DND-41 (cell line): ENCODE results near the gene TRIML2.

Source experiments
- ATAC-seq: fragments of 200-7000 bp; cut with Tn5 transposase; 3 replicates; pipeline ENCODE4 v1.9.1; 2021; ENCODE audit warnings: low read depth; ENCODE audit not compliant: insufficient read depth
- DNase-seq: peaks from one replicate; pipeline ENCODE4 v3.0.0-alpha.2; 2020
- H2AFZ ChIP-seq: 2 replicates; pipeline ENCODE4 v1.6.0; 2012; ENCODE audit warnings: low read depth, low read length
- H3K27ac ChIP-seq: 2 replicates; pipeline ENCODE4 v1.5.1; 2012; ENCODE audit warnings: low read length, inconsistent platforms
- H3K27me3 ChIP-seq: fragments of 200-600 bp; sonication (generic); 2 replicates; pipeline ENCODE4 v1.6.0; 2012; ENCODE audit warnings: low read length, mild to moderate bottlenecking, inconsistent platforms; ENCODE audit not compliant: insufficient read depth, poor library complexity
- H3K36me3 ChIP-seq: 2 replicates; pipeline ENCODE4 v1.5.1; 2012; ENCODE audit warnings: low read length, inconsistent platforms; ENCODE audit not compliant: insufficient read depth
- H3K4me1 ChIP-seq: 2 replicates; pipeline ENCODE4 v1.5.1; 2012; ENCODE audit warnings: mild to moderate bottlenecking, low read length; ENCODE audit not compliant: insufficient read depth
- H3K4me2 ChIP-seq: 2 replicates; pipeline ENCODE4 v1.6.0; 2012; ENCODE audit warnings: mild to moderate bottlenecking, moderate library complexity, low read length, inconsistent platforms; ENCODE audit not compliant: insufficient read depth
- H3K4me3 ChIP-seq, 2 experiments: fragments of 200-600 bp in 1 of 2; shearing (Covaris generic) in 1 of 2; 2 replicates each; pipeline ENCODE4 v1.5.1; 2012 to 2016; ENCODE audit warnings: inconsistent platforms in 2 of 2, low read length in 2 of 2, mild to moderate bottlenecking in 2 of 2, low read depth in 1 of 2, moderate library complexity in 1 of 2
- H3K79me2 ChIP-seq: 2 replicates; pipeline ENCODE4 v1.6.0; 2012; ENCODE audit warnings: low read length, inconsistent platforms; ENCODE audit not compliant: insufficient read depth
- H3K9ac ChIP-seq: 2 replicates; pipeline ENCODE4 v1.6.0; 2012; ENCODE audit warnings: low read depth, mild to moderate bottlenecking, inconsistent platforms, low read length, moderate library complexity
- H3K9me3 ChIP-seq: 2 replicates; pipeline ENCODE4 v1.5.1; 2012; ENCODE audit warnings: low read length, moderate library complexity, mild to moderate bottlenecking, inconsistent platforms; ENCODE audit not compliant: insufficient read depth, severe bottlenecking
- H4K20me1 ChIP-seq: 2 replicates; pipeline ENCODE4 v1.6.0; 2012; ENCODE audit warnings: low read length; ENCODE audit not compliant: insufficient read depth
- CTCF ChIP-seq: IDR thresholded peaks from 2 replicates; pipeline ENCODE4 v1.5.1; 2012; ENCODE audit warnings: borderline replicate concordance, low read length, moderate library complexity, mild to moderate bottlenecking; ENCODE audit not compliant: poor library complexity, severe bottlenecking; ENCODE audit errors: extremely low read depth
- EZH2 ChIP-seq: IDR thresholded peaks from 3 replicates; pipeline ENCODE4 v1.6.1; 2012; ENCODE audit warnings: borderline replicate concordance, low read depth, mild to moderate bottlenecking, moderate library complexity, low read length, inconsistent platforms; ENCODE audit not compliant: severe bottlenecking

TRIML2 gene

GRCh38 chr4:188109157-188109755, at the start of gene TRIML2:
TRIML2 (minus strand) TSS chr4:188109603; CDS start chr4:188105368, 4,235 bp downstream.
- no peak for TF ChIP-seq CTCF
- no peak for TF ChIP-seq EZH2
- no peak within 1 kb of the TSS for H3K27ac ChIP-seq
- no peak within 1 kb of the TSS for H3K4me3 ChIP-seq
- no peaks in the 10 kb centered on the region for H3K79me2 ChIP-seq
- H2AFZ ChIP-seq: no peak within 1 kb of the TSS
- DNase-seq: no peak
- no peaks in the 10 kb centered on the region for H3K27me3 ChIP-seq
- peaks cover 17% of the 10 kb centered on the region for H3K9me3 ChIP-seq
- ATAC-seq: no peak
- no peaks in the 10 kb centered on the region for H3K36me3 ChIP-seq
- H3K4me2 ChIP-seq: no peak within 1 kb of the TSS
- no peaks in the 10 kb centered on the region for H3K4me1 ChIP-seq
- H4K20me1 ChIP-seq: no peaks in the 10 kb centered on the region
- no peak within 1 kb of the TSS for H3K9ac ChIP-seq

GRCh38 chr4:188158336-188158735, 48.9 kb upstream of the TRIML2 start:
- no peaks in the 10 kb centered on the region for H3K27me3 ChIP-seq
- DNase-seq: no peak
- no peak for TF ChIP-seq CTCF
- TF ChIP-seq EZH2: no peak

GRCh38 chr4:188154668-188155405, 45.4 kb upstream of the TRIML2 start:
- no peaks in the 10 kb centered on the region for H3K4me1 ChIP-seq
- H3K9me3 ChIP-seq: peaks cover 11% of the 10 kb centered on the region
- H3K79me2 ChIP-seq: no peaks in the 10 kb centered on the region
- no peaks in the 10 kb centered on the region for H3K36me3 ChIP-seq
- DNase-seq (no peak), ATAC-seq (no peak)
- H3K9ac ChIP-seq: no peak overlapping the region
- H3K4me3 ChIP-seq: no peak overlapping the region
- no peak overlapping the region for H3K27ac ChIP-seq
- H3K4me2 ChIP-seq: no peak overlapping the region
- H4K20me1 ChIP-seq: no peaks in the 10 kb centered on the region
- no peak overlapping the region for H2AFZ ChIP-seq
- no peak for TF ChIP-seq CTCF
- no peak for TF ChIP-seq EZH2
- H3K27me3 ChIP-seq: no peaks in the 10 kb centered on the region

More at GRCh38 chr4:188158336-188158735, 48.9 kb upstream of the TRIML2 start:
- no peaks in the 10 kb centered on the region for H3K4me1 ChIP-seq
- H2AFZ ChIP-seq: no peak overlapping the region
- no peaks in the 10 kb centered on the region for H3K36me3 ChIP-seq
- H3K27ac ChIP-seq: no peak overlapping the region
- H4K20me1 ChIP-seq: no peaks in the 10 kb centered on the region
- no peak overlapping the region for H3K9ac ChIP-seq
- H3K9me3 ChIP-seq: peaks cover 10% of the 10 kb centered on the region
- no peak overlapping the region for H3K4me2 ChIP-seq
- no peaks in the 10 kb centered on the region for H3K79me2 ChIP-seq
- ATAC-seq: no peak
- H3K4me3 ChIP-seq: no peak overlapping the region

- ATAC-seq: no peak
- no peak for DNase-seq
- H3K27ac ChIP-seq: no peak overlapping the region
- H3K9me3 ChIP-seq: peaks cover 22% of the 10 kb centered on the region
- no peaks in the 10 kb centered on the region for H4K20me1 ChIP-seq
- H2AFZ ChIP-seq: no peak overlapping the region
- no peaks in the 10 kb centered on the region for H3K79me2 ChIP-seq
- H3K9ac ChIP-seq: no peak overlapping the region
- no peaks in the 10 kb centered on the region for H3K36me3 ChIP-seq
- TF ChIP-seq EZH2: no peak
- no peak for TF ChIP-seq CTCF
- no peaks in the 10 kb centered on the region for H3K27me3 ChIP-seq
- no peaks in the 10 kb centered on the region for H3K4me1 ChIP-seq
- no peak overlapping the region for H3K4me3 ChIP-seq
- no peak overlapping the region for H3K4me2 ChIP-seq
Observed at GRCh38 chr4:188147776-188148175, 38.4 kb upstream of the TRIML2 start.
